HEK293 (cell line): ENCODE measurements around the gene NNAT.

Source experiments
- BCL11A ChIP-seq: fragments of 450-650 bp; formaldehyde crosslinking; IDR thresholded peaks from 2 replicates; pipeline ENCODE4 v1.5.1; 2016; ENCODE audit warnings: low read depth, missing biosample characterization, missing genetic modification characterization
- BCL11B ChIP-seq: fragments of 450-650 bp; formaldehyde crosslinking; IDR thresholded peaks from 2 replicates; pipeline ENCODE4 v1.5.1; 2016; ENCODE audit warnings: low read depth, missing biosample characterization, missing genetic modification characterization
- FEZF1 ChIP-seq: fragments of 450-650 bp; formaldehyde crosslinking; IDR thresholded peaks from 2 replicates; pipeline ENCODE4 v1.5.1; 2016; ENCODE audit warnings: missing biosample characterization, missing genetic modification characterization
- GLIS1 ChIP-seq: fragments of 450-650 bp; formaldehyde crosslinking; IDR thresholded peaks from 2 replicates; pipeline ENCODE4 v1.5.1; 2016; ENCODE audit warnings: missing biosample characterization, missing genetic modification characterization
- HOXA7 ChIP-seq: sonication (generic); formaldehyde crosslinking; IDR thresholded peaks from 2 replicates; pipeline ENCODE4 v1.8.1; 2022; ENCODE audit warnings: missing genetic modification reagents, borderline replicate concordance
- KLF9 ChIP-seq: fragments of 450-650 bp; formaldehyde crosslinking; IDR thresholded peaks from 2 replicates; pipeline ENCODE4 v1.5.1; 2016; ENCODE audit warnings: missing biosample characterization, missing genetic modification characterization, low read depth
- PRDM4 ChIP-seq: fragments of 450-650 bp; formaldehyde crosslinking; IDR thresholded peaks from 2 replicates; pipeline ENCODE4 v1.5.1; 2017; ENCODE audit warnings: missing biosample characterization, missing genetic modification characterization
- RBAK ChIP-seq: fragments of 450-650 bp; formaldehyde crosslinking; IDR thresholded peaks from 2 replicates; pipeline ENCODE4 v1.5.1; 2016; ENCODE audit warnings: missing biosample characterization, missing genetic modification characterization
- ZBTB49 ChIP-seq: fragments of 450-650 bp; formaldehyde crosslinking; IDR thresholded peaks from 2 replicates; pipeline ENCODE4 v1.5.1; 2016; ENCODE audit warnings: missing biosample characterization, missing genetic modification characterization, low read depth
- ZEB2 ChIP-seq: fragments of 450-650 bp; formaldehyde crosslinking; IDR thresholded peaks from 2 replicates; pipeline ENCODE4 v1.5.1; 2016; ENCODE audit warnings: missing biosample characterization, missing genetic modification characterization
- ZFP3 ChIP-seq: fragments of 450-650 bp; formaldehyde crosslinking; IDR thresholded peaks from 2 replicates; pipeline ENCODE4 v1.5.1; 2016; ENCODE audit warnings: low read depth, missing biosample characterization, missing genetic modification characterization
- ZNF174 ChIP-seq: fragments of 450-650 bp; formaldehyde crosslinking; IDR thresholded peaks from 2 replicates; pipeline ENCODE4 v1.5.0; 2017; ENCODE audit warnings: missing biosample characterization, mild to moderate bottlenecking, missing genetic modification characterization
- ZNF214 ChIP-seq: fragments of 450-650 bp; formaldehyde crosslinking; IDR thresholded peaks from 2 replicates; pipeline ENCODE4 v1.5.1; 2017; ENCODE audit warnings: missing biosample characterization, mild to moderate bottlenecking, missing genetic modification characterization, borderline replicate concordance
- ZNF280C ChIP-seq: fragments of 450-650 bp; formaldehyde crosslinking; IDR thresholded peaks from 2 replicates; pipeline ENCODE4 v1.5.1; 2016; ENCODE audit warnings: missing biosample characterization, missing genetic modification characterization
- ZNF426 ChIP-seq: fragments of 450-650 bp; formaldehyde crosslinking; IDR thresholded peaks from 2 replicates; pipeline ENCODE4 v1.5.1; 2017; ENCODE audit warnings: missing biosample characterization, missing genetic modification characterization, mild to moderate bottlenecking, inconsistent platforms, moderate library complexity
- ZNF513 ChIP-seq: fragments of 450-650 bp; IDR thresholded peaks from 2 replicates; pipeline ENCODE4 v1.5.1; 2018; ENCODE audit warnings: missing biosample characterization, missing genetic modification characterization
- ZNF514 ChIP-seq: fragments of 450-650 bp; formaldehyde crosslinking; IDR thresholded peaks from 2 replicates; pipeline ENCODE4 v1.5.1; 2016; ENCODE audit warnings: missing biosample characterization, missing genetic modification characterization
- ZNF518A ChIP-seq: fragments of 450-650 bp; formaldehyde crosslinking; conservative IDR thresholded peaks from 2 replicates; pipeline ENCODE4 v1.5.1; 2016; ENCODE audit warnings: low read depth, missing biosample characterization, missing genetic modification characterization
- ZNF529 ChIP-seq: fragments of 450-650 bp; formaldehyde crosslinking; IDR thresholded peaks from 2 replicates; pipeline ENCODE4 v1.5.1; 2017; ENCODE audit warnings: missing genetic modification characterization, missing biosample characterization; ENCODE audit not compliant: insufficient replicate concordance
- ZNF548 ChIP-seq: fragments of 450-650 bp; formaldehyde crosslinking; IDR thresholded peaks from 2 replicates; pipeline ENCODE4 v1.5.1; 2016; ENCODE audit warnings: missing biosample characterization, missing genetic modification characterization
- ZNF585B ChIP-seq: fragments of 450-650 bp; formaldehyde crosslinking; IDR thresholded peaks from 2 replicates; pipeline ENCODE4 v1.5.1; 2016; ENCODE audit warnings: missing biosample characterization, missing genetic modification characterization
- ZNF600 ChIP-seq: fragments of 450-650 bp; formaldehyde crosslinking; IDR thresholded peaks from 2 replicates; pipeline ENCODE4 v1.5.1; 2016; ENCODE audit warnings: missing biosample characterization, missing genetic modification characterization
- ZNF664 ChIP-seq: fragments of 450-650 bp; formaldehyde crosslinking; IDR thresholded peaks from 2 replicates; pipeline ENCODE4 v1.5.1; 2016; ENCODE audit warnings: missing biosample characterization, missing genetic modification characterization
- ZNF670 ChIP-seq: fragments of 450-650 bp; formaldehyde crosslinking; IDR thresholded peaks from 2 replicates; pipeline ENCODE4 v1.5.1; 2016; ENCODE audit warnings: missing biosample characterization, missing genetic modification characterization, low read depth
- ZNF792 ChIP-seq: fragments of 450-650 bp; formaldehyde crosslinking; IDR thresholded peaks from 2 replicates; pipeline ENCODE4 v1.5.1; 2016; ENCODE audit warnings: missing biosample characterization, missing genetic modification characterization
- ZSCAN23 ChIP-seq: fragments of 450-650 bp; formaldehyde crosslinking; IDR thresholded peaks from 2 replicates; pipeline ENCODE4 v1.5.1; 2016; ENCODE audit warnings: missing biosample characterization, missing genetic modification characterization

The NNAT gene

GRCh38 chr20:37527638-37528445 is 6.8 kb downstream of the NNAT start, which contains the start of gene BLCAP (continued):
- TF ChIP-seq ZNF518A (tag by site-specific recombination) (peak; percentile 59), BCL11B (tag by site-specific recombination) (no peak), ZNF513 (tag by site-specific recombination) (0 out of 2 replicates have a peak, but pooled peaks have one; percentile 5), ZNF600 (tag by site-specific recombination) (no peak), ZFP3 (tag by site-specific recombination) (no peak), BCL11A (tag by site-specific recombination) (no peak), GLIS1 (tag by site-specific recombination) (peak; percentile 52), ZNF792 (tag by site-specific recombination) (no peak), PRDM4 (no peak), ZNF670 (tag by site-specific recombination) (no peak), ZNF664 (no peak), ZNF514 (tag by site-specific recombination) (no peak), ZEB2 (tag by site-specific recombination) (peak; percentile 65; the same call in 1 of the 2 replicates), ZNF529 (tag by site-specific recombination) (no peak), ZNF174 (tag by site-specific recombination) (no peak), ZSCAN23 (no peak), FEZF1 (no peak), RBAK (tag by site-specific recombination) (no peak), KLF9 (tag by site-specific recombination) (peak; percentile 93), ZNF426 (tag by site-specific recombination) (no peak), ZBTB49 (tag by site-specific recombination) (no peak), ZNF280C (tag by site-specific recombination) (no peak), ZNF214 (tag by site-specific recombination) (no peak), HOXA7 (CRISPR knock-in tag) (no peak), ZNF548 (tag by site-specific recombination) (no peak), ZNF585B (tag by site-specific recombination) (no peak)
